GM19240 (cell line): Measurements from ENCODE around the gene MCFD2.

Experiments used
- DNase-seq: peaks from one replicate; pipeline ENCODE4 v3.0.0; 2011; ENCODE audit warnings: low spot score; ENCODE audit not compliant: insufficient read length

MCFD2 gene

DNA sequence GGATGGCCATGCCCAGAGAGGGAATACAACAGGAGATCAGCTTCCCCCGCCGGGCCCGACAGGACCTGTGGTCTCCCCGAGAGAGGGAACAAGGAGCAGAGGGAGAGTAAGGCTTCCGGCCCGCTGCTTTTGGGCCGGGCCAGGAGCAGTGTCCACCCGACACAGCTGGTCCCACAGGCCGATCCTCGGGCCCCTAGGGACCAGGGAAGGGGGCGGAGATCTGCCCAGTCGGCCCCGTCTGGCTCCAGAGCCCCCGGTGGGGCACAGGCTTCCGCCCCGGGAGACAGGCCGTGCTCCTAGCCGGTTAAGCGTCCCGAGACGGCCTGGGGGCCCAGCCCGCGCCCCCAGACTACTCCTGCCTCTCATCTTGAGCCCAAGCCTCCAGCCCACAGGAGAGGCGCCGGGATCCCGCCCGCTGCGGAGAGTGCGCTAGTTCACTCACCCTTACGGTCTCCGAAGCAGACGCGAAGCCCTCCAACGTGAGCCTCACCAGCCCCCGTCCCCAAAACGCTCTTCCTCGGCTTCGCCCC, at the start of gene MCFD2:
TSS of gene MCFD2 (minus strand) at position 526 of the 530 bp plus-strand sequence. CDS start 6,635 bp downstream, outside the sequence.
- DNase-seq: no peak

DNA sequence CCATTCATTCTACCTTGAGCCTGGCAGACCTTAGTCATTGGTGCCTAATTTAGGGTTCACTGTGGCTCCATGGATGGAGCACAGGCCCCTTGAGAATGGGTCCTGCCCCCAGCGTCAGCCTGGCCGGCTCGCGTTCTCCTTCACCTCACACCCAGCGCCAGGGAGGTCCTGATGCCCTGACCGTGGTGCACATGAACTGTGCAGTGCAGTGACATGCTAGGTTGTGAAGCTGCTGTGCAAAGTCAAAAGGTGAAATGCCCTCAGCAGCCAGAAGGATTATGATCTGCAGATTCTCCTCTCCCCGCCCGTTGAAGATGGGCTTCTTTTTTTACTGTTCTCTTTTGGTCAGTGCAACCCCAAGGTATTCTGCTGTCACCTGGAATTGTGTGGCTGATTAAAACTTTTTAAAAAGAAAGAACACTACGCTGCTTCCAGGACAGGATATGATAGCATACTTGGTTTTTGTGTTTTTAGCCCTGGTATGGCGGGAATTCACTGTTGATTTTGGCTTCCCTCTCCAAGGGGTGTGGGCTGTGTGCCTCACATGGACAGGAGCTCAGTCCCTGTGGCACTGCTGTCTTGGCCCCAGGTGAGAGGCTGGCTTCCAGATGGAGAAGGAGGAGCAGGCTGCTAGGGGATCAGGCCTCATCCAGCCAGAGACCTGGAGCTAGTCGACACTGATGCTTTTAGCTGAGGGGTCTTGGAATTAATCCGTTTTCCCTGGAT, 49.4 kb upstream of the MCFD2 start:
- DNase-seq: no peak

- DNase-seq: no peak
Observed at GRCh38 chr2:46963941-46964673, 48.5 kb upstream of the MCFD2 start.

GRCh38 chr2:46963210-46963609, 47.6 kb upstream of the MCFD2 start:
- DNase-seq: no peak

- DNase-seq: no peak
Observed at GRCh38 chr2:46962751-46963150, 47.1 kb upstream of the MCFD2 start.

DNA sequence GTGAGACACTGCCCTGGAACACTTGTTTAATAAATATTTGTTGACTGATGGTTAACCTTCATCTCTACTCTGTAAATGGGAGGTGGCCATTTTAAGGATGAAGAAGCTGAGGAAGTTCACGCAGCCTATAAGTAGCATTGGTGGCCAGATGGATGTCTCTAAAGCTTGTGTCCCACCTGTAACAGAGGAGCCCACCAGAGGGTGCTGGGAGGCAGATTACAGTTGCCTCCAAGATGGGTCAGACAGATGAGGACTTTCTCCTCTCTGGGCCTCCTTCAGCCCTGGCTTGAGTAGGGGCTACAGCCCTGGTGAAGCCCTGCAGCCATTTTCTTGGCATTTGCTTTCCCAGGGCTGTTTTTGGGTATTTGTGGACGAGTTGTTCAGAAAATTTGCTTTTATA, 45.0 kb upstream of the MCFD2 start:
- DNase-seq: no peak

GRCh38 chr2:46958431-46959017, 42.9 kb upstream of the MCFD2 start:
- DNase-seq: no peak

GRCh38 chr2:46956981-46957531, 41.5 kb upstream of the MCFD2 start:
- DNase-seq: no peak

DNA sequence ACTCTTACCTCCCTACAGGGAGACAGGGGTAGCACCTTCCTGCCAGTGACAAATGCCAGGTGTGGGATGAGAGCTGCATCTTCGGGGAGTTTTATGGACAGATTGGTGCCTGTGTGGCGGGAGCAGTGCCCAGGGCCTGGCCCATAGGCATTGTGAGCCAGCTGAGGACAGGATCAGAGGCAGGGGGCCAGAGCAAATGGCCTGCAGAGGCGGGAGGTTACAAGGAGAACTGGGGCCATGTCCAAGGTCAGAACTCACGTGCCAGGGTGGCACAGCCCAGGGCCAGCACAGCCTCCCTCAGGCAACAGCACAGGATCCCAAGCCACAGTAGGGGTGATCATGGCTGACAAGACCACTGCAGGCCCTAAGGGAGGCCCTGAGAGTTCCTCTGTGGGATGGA, 40.2 kb upstream of the MCFD2 start:
- no peak for DNase-seq

- DNase-seq: no peak
Observed at GRCh38 chr2:46954951-46955571, 39.5 kb upstream of the MCFD2 start.

DNA sequence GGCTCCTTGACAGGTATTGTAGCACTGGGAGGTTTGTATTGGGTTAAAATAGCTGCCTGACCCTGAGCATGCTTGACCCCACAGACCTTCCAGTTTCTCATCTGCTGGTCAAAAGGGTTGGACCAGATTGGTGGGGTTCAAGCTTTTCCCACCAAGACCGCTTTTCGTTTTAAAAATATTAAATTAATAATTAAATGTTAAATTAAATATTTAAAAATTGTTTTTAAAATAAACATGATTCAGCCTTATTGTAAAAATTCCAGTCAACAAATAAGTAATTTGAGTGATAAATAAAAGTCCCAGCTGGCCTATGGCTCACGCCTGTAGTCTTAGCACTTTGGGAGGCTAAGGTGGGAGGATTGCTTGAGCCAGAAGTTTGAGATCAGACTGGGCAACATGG, 36.6 kb upstream of the MCFD2 start:
- DNase-seq: no peak

GRCh38 chr2:46951290-46952064, 35.9 kb upstream of the MCFD2 start:
- DNase-seq: no peak

DNA sequence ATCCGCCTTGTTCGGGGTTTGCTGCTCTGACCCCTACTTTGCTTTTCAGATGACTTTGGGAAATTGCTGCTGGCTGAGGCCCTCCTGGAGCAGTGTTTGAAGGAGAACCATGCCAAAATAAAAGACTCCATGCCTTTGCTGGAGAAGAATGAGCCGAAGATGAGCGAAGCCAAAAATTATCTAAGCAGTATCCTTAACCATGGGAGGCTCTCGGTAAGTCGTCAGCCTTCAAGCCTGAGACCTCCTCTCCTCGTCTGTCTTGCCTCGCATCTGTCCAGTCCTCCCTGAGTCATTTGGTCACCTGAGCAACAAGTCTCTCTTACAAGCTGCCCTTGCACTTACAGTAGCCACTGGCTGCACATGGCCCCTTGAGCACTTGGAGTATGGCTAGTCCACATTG, 34.7 kb upstream of the MCFD2 start:
- DNase-seq: no peak

DNA sequence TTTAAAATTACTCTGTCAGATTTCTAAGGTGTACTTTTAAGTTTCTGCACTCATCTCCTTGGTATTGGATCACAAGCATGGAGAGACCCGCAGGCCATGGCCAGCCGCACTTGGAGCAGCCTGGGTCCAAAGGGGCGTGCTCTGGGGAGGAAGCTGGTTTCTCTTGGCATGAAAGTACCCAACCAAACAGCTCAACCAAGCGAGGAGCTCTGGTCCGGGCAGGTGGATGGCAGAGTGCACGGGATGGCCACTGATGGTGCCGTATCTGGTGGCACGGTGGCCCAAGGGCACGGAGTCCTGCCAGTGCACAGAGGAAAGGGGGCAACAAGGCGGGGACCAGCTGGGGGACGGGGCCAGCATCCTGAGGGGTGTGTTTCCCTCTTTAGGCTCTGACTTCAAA, 32.2 kb upstream of the MCFD2 start:
- DNase-seq: no peak

- DNase-seq: no peak
Observed at GRCh38 chr2:46945671-46946070, 30.1 kb upstream of the MCFD2 start.

GRCh38 chr2:46943881-46944798, 28.5 kb upstream of the MCFD2 start:
- DNase-seq: no peak

DNA sequence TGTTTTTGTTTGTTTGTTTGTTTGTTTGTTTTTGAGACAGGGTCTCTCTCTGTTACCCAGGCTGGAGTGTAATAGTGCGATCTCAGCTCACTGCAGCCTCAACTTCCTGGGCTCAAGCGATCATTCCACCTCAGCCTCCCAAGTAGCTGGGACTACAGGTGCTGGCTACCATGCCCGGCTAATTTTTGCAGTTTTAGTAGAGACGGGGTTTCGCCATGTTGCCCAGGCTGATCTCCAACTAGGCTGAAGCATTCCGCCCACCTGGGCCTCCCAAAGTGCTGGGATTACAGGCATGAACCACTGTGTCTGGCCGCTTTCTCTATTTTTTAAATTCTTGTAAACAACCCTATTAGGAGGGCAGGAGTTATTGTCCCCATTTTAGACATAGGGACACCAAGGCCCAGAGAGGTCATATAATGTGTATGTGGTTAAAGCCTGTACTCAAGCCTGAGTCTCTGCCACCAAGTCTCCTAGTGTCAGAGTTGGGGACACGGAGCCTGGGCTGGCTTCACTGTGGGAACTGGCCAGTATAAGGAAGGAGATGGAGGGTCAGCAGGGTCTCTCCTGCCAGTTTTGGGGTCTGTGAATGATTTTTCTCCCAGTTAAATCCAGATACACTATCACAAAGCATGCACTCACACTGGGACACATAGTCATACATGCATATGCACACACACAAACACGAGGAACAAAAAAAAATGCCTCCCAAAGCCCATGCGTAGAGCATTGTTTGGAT, 27.5 kb upstream of the MCFD2 start:
- DNase-seq: no peak

GRCh38 chr2:46942143-46942526, 26.5 kb upstream of the MCFD2 start:
- no peak for DNase-seq
